GM23338 (cell line): ENCODE data around the gene FGF21. TPM values are rescaled to one million over a fixed set of nuclear protein-coding genes. Genes with fewer than 3 reads are reported as not detected.

Experiments used
- ATAC-seq: fragments of 200-7000 bp; cut with Tn5 transposase; 3 replicates; pipeline ENCODE4 v1.9.1; 2020
- DNase-seq: peaks from one replicate; pipeline ENCODE4 v3.0.0-alpha.2; 2015; ENCODE audit warnings: low spot score
- H2AFZ ChIP-seq: fragments of 200-600 bp; sonication (generic); 2 replicates; pipeline ENCODE4 v1.8.0; 2016; ENCODE audit warnings: antibody characterized with exemption, mild to moderate bottlenecking, moderate library complexity
- H3F3A ChIP-seq: fragments of 200-600 bp; sonication (generic); replicated peaks from 2 replicates; pipeline ENCODE4 v1.8.0; 2017; ENCODE audit warnings: antibody characterized with exemption, mixed run types, low read depth
- H3K27ac ChIP-seq: fragments of 200-600 bp; sonication (generic); 2 replicates; pipeline ENCODE4 v1.6.1; 2016; ENCODE audit warnings: low read depth
- H3K27me3 ChIP-seq: fragments of 200-600 bp; sonication (generic); 2 replicates; pipeline ENCODE4 v1.8.0; 2016; ENCODE audit warnings: mild to moderate bottlenecking, mixed run types, moderate library complexity; ENCODE audit not compliant: insufficient read depth
- H3K36me3 ChIP-seq: fragments of 200-600 bp; sonication (generic); 2 replicates; pipeline ENCODE4 v1.8.0; 2016; ENCODE audit warnings: mild to moderate bottlenecking; ENCODE audit not compliant: insufficient read depth
- H3K4me1 ChIP-seq: fragments of 200-600 bp; sonication (generic); 2 replicates; pipeline ENCODE4 v1.8.0; 2016; ENCODE audit warnings: mild to moderate bottlenecking, moderate library complexity; ENCODE audit not compliant: insufficient read depth
- H3K4me2 ChIP-seq: fragments of 200-600 bp; sonication (generic); 2 replicates; pipeline ENCODE4 v1.7.1; 2017; ENCODE audit warnings: mixed run types
- H3K4me3 ChIP-seq: fragments of 200-600 bp; sonication (generic); 2 replicates; pipeline ENCODE4 v1.6.1; 2016; ENCODE audit warnings: mixed run types
- H3K79me2 ChIP-seq: fragments of 200-600 bp; sonication (generic); replicated peaks from 2 replicates; pipeline ENCODE4 v1.8.0; 2017; ENCODE audit warnings: mild to moderate bottlenecking; ENCODE audit not compliant: insufficient read depth
- H3K9me2 ChIP-seq: fragments of 200-600 bp; sonication (generic); 2 replicates; pipeline ENCODE4 v1.8.0; 2017; ENCODE audit not compliant: insufficient read depth
- H4K20me1 ChIP-seq: fragments of 200-600 bp; sonication (generic); replicated peaks from 2 replicates; pipeline ENCODE4 v1.8.0; 2017; ENCODE audit warnings: mild to moderate bottlenecking; ENCODE audit not compliant: insufficient read depth
- H3K27ac Mint-ChIP-seq: 2 replicates; pipeline ENCODE4 v1.8.0; 2020; ENCODE audit warnings: inconsistent platforms, mild to moderate bottlenecking, moderate library complexity, mixed read lengths
- H3K27me3 Mint-ChIP-seq: 3 replicates; pipeline ENCODE4 v1.8.0; 2022; ENCODE audit warnings: low read depth, mild to moderate bottlenecking, moderate library complexity, mixed read lengths, inconsistent platforms; ENCODE audit not compliant: insufficient read depth, poor library complexity
- H3K36me3 Mint-ChIP-seq: 3 replicates; pipeline ENCODE4 v1.8.0; 2021; ENCODE audit warnings: low read depth, mild to moderate bottlenecking, inconsistent platforms, moderate library complexity, mixed read lengths
- H3K4me1 Mint-ChIP-seq: 3 replicates; pipeline ENCODE4 v1.8.0; 2020; ENCODE audit warnings: mild to moderate bottlenecking, inconsistent platforms, mixed read lengths
- H3K4me3 Mint-ChIP-seq: 3 replicates; pipeline ENCODE4 v1.8.0; 2021; ENCODE audit warnings: moderate library complexity, mild to moderate bottlenecking, inconsistent platforms, mixed read lengths
- H3K9me3 Mint-ChIP-seq: 3 replicates; pipeline ENCODE4 v1.8.0; 2020; ENCODE audit warnings: moderate library complexity, mild to moderate bottlenecking, inconsistent platforms, mixed read lengths
- CREB1 ChIP-seq: fragments of 250-450 bp; sonication (Bioruptor Pico); IDR thresholded peaks from 2 replicates; pipeline ENCODE4 v1.5.0; 2020; ENCODE audit warnings: low read depth, mild to moderate bottlenecking, moderate library complexity
- CTCF ChIP-seq, 2 experiments: fragments of 200-600 bp in 1 of 2; sonication (generic) in 1 of 2; conservative IDR thresholded peaks; 2 replicates each; pipeline versions ENCODE4 v1.5.1 to v1.6.1; 2016 to 2017; ENCODE audit warnings: antibody characterized with exemption in 2 of 2, low read depth in 2 of 2, mild to moderate bottlenecking in 2 of 2, moderate library complexity in 1 of 2
- ETS1 ChIP-seq: IDR thresholded peaks from 2 replicates; pipeline ENCODE4 v1.6.1; 2016; ENCODE audit warnings: antibody characterized with exemption
- EZH2 ChIP-seq: fragments of 200-600 bp; sonication (generic); IDR thresholded peaks from one replicate; pipeline ENCODE4 v1.8.0; 2017; ENCODE audit warnings: antibody characterized with exemption, mild to moderate bottlenecking, low read depth; ENCODE audit not compliant: unreplicated experiment
- POLR2AphosphoS5 ChIP-seq: IDR thresholded peaks from 2 replicates; pipeline ENCODE4 v1.6.1; 2016; ENCODE audit warnings: antibody characterized with exemption, low read depth
- STAT1 ChIP-seq: IDR thresholded peaks from one replicate; pipeline ENCODE4 v1.6.1; 2016; ENCODE audit warnings: antibody characterized with exemption; ENCODE audit not compliant: unreplicated experiment
- ZNF462 ChIP-seq: fragments of 250-450 bp; sonication (Bioruptor Pico); IDR thresholded peaks from 2 replicates; pipeline ENCODE4 v1.5.0; 2020; ENCODE audit warnings: mild to moderate bottlenecking, moderate library complexity
- polyA plus RNA-seq: library from polyadenylated mRNA; unstranded; fragments of >200 nt; fragmentation: Nextera tagmentation; extraction: Ambion mirVana; gene quantifications from 2 replicates; pipeline ENCODE4 v1.2.1, GENCODE V29; 2016
- total RNA-seq: library from RNA; depleted of rRNA; stranded (reverse); fragments of >200 nt; shearing (Covaris generic); gene quantifications from 2 replicates; pipeline ENCODE4 v1.2.3, GENCODE V29; 2014

FGF21 gene
- total and polyA plus RNA-seq, 2 experiments from 2014 or later = 0.78 to 1.3 TPM

GRCh38 chr19:48751845-48752495 is 3.4 kb upstream of the FGF21 start:
- H3K9me2 ChIP-seq = no peaks in the 10 kb centered on the region
- peak overlapping the region; percentile 100 for H3K4me2 ChIP-seq
- peaks cover 11% of the 10 kb centered on the region; the same call in 1 of the 2 replicates for H4K20me1 ChIP-seq
- no peak for TF ChIP-seq EZH2
- no peak for TF ChIP-seq STAT1
- no peak for TF ChIP-seq ETS1
- peak overlapping the region; percentile 92 for H3K27ac ChIP-seq
- H2AFZ ChIP-seq = peak overlapping the region; percentile 72
- H3K36me3 Mint-ChIP-seq = peaks cover 47% of the 10 kb centered on the region
- DNase-seq (peak; percentile 60), ATAC-seq (peak; percentile 10)
- H3K4me3 Mint-ChIP-seq = peak overlapping the region; percentile 93
- H3K4me3 ChIP-seq = peak overlapping the region; percentile 98
- H3F3A ChIP-seq = peaks cover 21% of the 10 kb centered on the region; the same call in 1 of the 2 replicates
- H3K9me3 Mint-ChIP-seq = no peaks in the 10 kb centered on the region; the same call in none of the 3 replicates
- peak overlapping the region; percentile 60; the same call in 1 of the 2 replicates for H3K27ac Mint-ChIP-seq
- H3K27me3 ChIP-seq = no peaks in the 10 kb centered on the region
- H3K27me3 Mint-ChIP-seq = peaks cover 42% of the 10 kb centered on the region
- H3K79me2 ChIP-seq = peaks cover 36% of the 10 kb centered on the region
- H3K4me1 Mint-ChIP-seq = peaks cover 51% of the 10 kb centered on the region
- H3K4me1 ChIP-seq = peaks cover 40% of the 10 kb centered on the region
- H3K36me3 ChIP-seq = 0 out of 2 replicates have a peak, but pooled peaks cover 6% of the 10 kb centered on the region

GRCh38 chr19:48752496-48753365 is 2.6 kb upstream of the FGF21 start, which contains the start of gene FUT1:
FUT1 (minus strand) TSS chr19:48752641; CDS start chr19:48751281, 1,360 bp downstream.
- peak within 1 kb of the TSS; percentile 98 for H3K4me3 ChIP-seq
- no peaks in the 10 kb centered on the region; the same call in none of the 3 replicates for H3K9me3 Mint-ChIP-seq
- H3F3A ChIP-seq = peaks cover 17% of the 10 kb centered on the region; the same call in 1 of the 2 replicates
- peak within 1 kb of the TSS; percentile 98 for H3K27ac ChIP-seq
- no peaks in the 10 kb centered on the region for H3K27me3 ChIP-seq
- H4K20me1 ChIP-seq = peaks cover 11% of the 10 kb centered on the region; the same call in 1 of the 2 replicates
- peak within 1 kb of the TSS; percentile 93 for H3K4me3 Mint-ChIP-seq
- H3K27ac Mint-ChIP-seq = peak within 1 kb of the TSS; percentile 90
- DNase-seq = peak; percentile 98
- peaks cover 40% of the 10 kb centered on the region for H3K4me1 ChIP-seq
- H3K4me1 Mint-ChIP-seq = peaks cover 49% of the 10 kb centered on the region
- H3K9me2 ChIP-seq = no peaks in the 10 kb centered on the region
- H2AFZ ChIP-seq = peak within 1 kb of the TSS; percentile 87
- peaks cover 42% of the 10 kb centered on the region for H3K27me3 Mint-ChIP-seq
- peak within 1 kb of the TSS; percentile 100 for H3K4me2 ChIP-seq
- H3K79me2 ChIP-seq = peaks cover 36% of the 10 kb centered on the region
- peaks cover 43% of the 10 kb centered on the region for H3K36me3 Mint-ChIP-seq
- H3K36me3 ChIP-seq = 0 out of 2 replicates have a peak, but pooled peaks cover 6% of the 10 kb centered on the region
- ATAC-seq = peak; percentile 85
- peak; percentile 53; the same call in 1 of the 2 replicates for TF ChIP-seq ETS1
- peak in 1 of 2 experiments; percentile 31; a peak in 2 of 4 replicates for TF ChIP-seq CTCF (conservative IDR thresholded peaks at IDR 0.05; ENCODE audit: low read depth in 2 of 2)
- TF ChIP-seq CREB1 (CRISPR knock-in tag) = peak; percentile 86
- no peak for TF ChIP-seq ZNF462
- TF ChIP-seq POLR2AphosphoS5 = peak; percentile 82
